Caco-2 (cell line): ENCODE data around the gene DCST1. TPM values are rescaled to one million over a fixed set of nuclear protein-coding genes. Genes with fewer than 3 reads are reported as not detected.

Experiments used
- BruUV-seq: library from RNA; stranded (reverse); fragments of 400-500 nt; replicated peaks from 2 replicates; lab custom pipeline; 2021; lab: Mats Ljungman, UMichigan
- CTCF ChIA-PET: fragments of 300-600 bp; sonication (Branson Sonifier 250); formaldehyde crosslinking; loops from one replicate; lab custom pipeline; 2022; ENCODE audit warnings: antibody characterized with exemption; lab: Charles Lee
- POLR2A ChIA-PET: fragments of 300-600 bp; sonication (Branson Sonifier 250); formaldehyde crosslinking; loops from one replicate; lab custom pipeline; 2022; ENCODE audit warnings: antibody characterized with exemption; lab: Charles Lee
- DNase-seq, 2 experiments: peaks; one replicate each; pipeline versions ENCODE4 v3.0.0 to v3.0.0-alpha.2; 2020 to 2022
- H3K27me3 ChIP-seq: replicated peaks from 2 replicates; pipeline ENCODE4 v1.6.0; 2011; ENCODE audit warnings: low read length; ENCODE audit not compliant: control insufficient read depth, insufficient read depth
- H3K36me3 ChIP-seq: 2 replicates; pipeline ENCODE4 v1.5.1; 2011; ENCODE audit warnings: low read length; ENCODE audit not compliant: control insufficient read depth, insufficient read depth
- H3K4me1 ChIP-seq: fragments of 250-450 bp; sonication (Bioruptor Pico); 2 replicates; pipeline ENCODE4 v1.5.1; 2020; ENCODE audit warnings: mild to moderate bottlenecking
- H3K4me3 ChIP-seq: 2 replicates; pipeline ENCODE4 v1.5.1; 2011; ENCODE audit warnings: low read depth, mild to moderate bottlenecking, control low read depth, low read length
- H3K9me3 ChIP-seq: fragments of 250-450 bp; sonication (Bioruptor Pico); 2 replicates; pipeline ENCODE4 v1.5.1; 2020; ENCODE audit warnings: mild to moderate bottlenecking, moderate library complexity
- H3K27ac Mint-ChIP-seq: one replicate; pipeline ENCODE4 v1.8.0; 2022; ENCODE audit warnings: mixed read lengths; ENCODE audit not compliant: unreplicated experiment
- H3K27me3 Mint-ChIP-seq: one replicate; pipeline ENCODE4 v1.8.0; 2022; ENCODE audit warnings: mixed read lengths; ENCODE audit not compliant: insufficient read depth, unreplicated experiment
- H3K36me3 Mint-ChIP-seq: one replicate; pipeline ENCODE4 v1.8.0; 2022; ENCODE audit warnings: mild to moderate bottlenecking, mixed read lengths; ENCODE audit not compliant: insufficient read depth, unreplicated experiment
- H3K4me1 Mint-ChIP-seq: one replicate; pipeline ENCODE4 v1.8.0; 2022; ENCODE audit warnings: low read depth, mixed read lengths; ENCODE audit not compliant: unreplicated experiment
- H3K4me3 Mint-ChIP-seq: one replicate; pipeline ENCODE4 v1.8.0; 2022; ENCODE audit warnings: mild to moderate bottlenecking, moderate library complexity, mixed read lengths; ENCODE audit not compliant: unreplicated experiment
- H3K9me3 Mint-ChIP-seq: one replicate; pipeline ENCODE4 v1.8.0; 2022; ENCODE audit warnings: mixed read lengths; ENCODE audit not compliant: unreplicated experiment
- CTCF ChIP-seq, 2 experiments: fragments of 200-600 bp in 1 of 2; IDR thresholded peaks; 1 replicate in 1 of 2; 2 replicates in 1 of 2; pipeline versions ENCODE4 v1.5.1 to v1.8.0; 2011 to 2022; ENCODE audit warnings: antibody characterized with exemption in 1 of 2, control low read depth in 1 of 2, inconsistent platforms in 1 of 2, low read depth in 1 of 2, low read length in 1 of 2, mild to moderate bottlenecking in 1 of 2, moderate library complexity in 1 of 2; ENCODE audit not compliant: insufficient read depth in 1 of 2, severe bottlenecking in 1 of 2, unreplicated experiment in 1 of 2
- intact Hi-C: fragments of 100-400 bp; cut with micrococcal nuclease; formaldehyde crosslinking; loops from one replicate; pipeline ENCODE4 v1.10.0; 2022; ENCODE audit not compliant: unreplicated experiment
- total RNA-seq: library from RNA; stranded (reverse); gene quantifications from 2 replicates; pipeline ENCODE4 v1.2.3, GENCODE V29; 2022

The DCST1 gene
- total RNA-seq, 1 experiment from 2014 or later, result not detected

- H3K9me3 ChIP-seq, result no peaks in the 10 kb centered on the region
- DNase-seq, result peak; percentile 85 to 87
- H3K4me3 ChIP-seq, result peak overlapping the region; percentile 92
- H3K27me3 ChIP-seq, result no peaks in the 10 kb centered on the region
- intact Hi-C loops, result loop anchor here (1.0 to 5.0 kb wide), 6 partner anchors 16 to 441 kb away; partner anchors contain the start of genes CKS1B, EFNA1, FLAD1 and PYGO2
- TF ChIP-seq CTCF (IDR thresholded peaks at IDR 0.05; ENCODE audit: insufficient read depth in 1 of 2, low read depth in 1 of 2, low read length in 1 of 2, severe bottlenecking in 1 of 2, unreplicated experiment in 1 of 2), result no peak
- ChIA-PET CTCF (interaction anchor here (0.6 to 2.1 kb wide), 24 partner anchors 8 to 967 kb away, joined by 3 to 43 read pairs (median 5); partner anchors contain the start of genes ADAM15, FLAD1, PBXIP1 and PMVK), POLR2A (interaction anchor here (0.5 to 2.1 kb wide), 11 partner anchors 16 to 1129 kb away, joined by 3 to 75 read pairs (median 6); partner anchors contain the start of genes FLAD1, PBXIP1, PYGO2 and SHC1)
- H3K9me3 Mint-ChIP-seq, result no peaks in the 10 kb centered on the region
- H3K36me3 Mint-ChIP-seq, result peaks cover 37% of the 10 kb centered on the region
- H3K4me3 Mint-ChIP-seq, result peak overlapping the region; percentile 96
- no peaks in the 10 kb centered on the region for H3K27me3 Mint-ChIP-seq
- H3K36me3 ChIP-seq, result peaks cover 1% of the 10 kb centered on the region
- H3K4me1 Mint-ChIP-seq, result peaks cover 26% of the 10 kb centered on the region
- H3K27ac Mint-ChIP-seq, result peak overlapping the region; percentile 96
- BruUV-seq, result TSS peak; percentile 51
- peaks cover 11% of the 10 kb centered on the region; the same call in 1 of the 2 replicates for H3K4me1 ChIP-seq
These were observed 33.8 kb upstream of the DCST1 start for GRCh38 chr1:154999571-155000410.

- peaks cover 37% of the 10 kb centered on the region for H3K36me3 Mint-ChIP-seq
- intact Hi-C loops, result loop anchor here (1.0 to 5.0 kb wide), 5 partner anchors 17 to 442 kb away; partner anchors contain the start of genes EFNA1, FLAD1, PYGO2 and UBE2Q1
- no peaks in the 10 kb centered on the region for H3K9me3 Mint-ChIP-seq
- POLR2A ChIA-PET, result interaction anchor here (0.5 to 2.1 kb wide), 6 partner anchors 25 to 817 kb away, joined by 3 to 75 read pairs (median 8); partner anchors contain the start of genes PYGO2 and SHC1
- Histone ChIP-seq H3K36me3 (peaks cover 1% of the 10 kb centered on the region), H3K4me1 (peaks cover 12% of the 10 kb centered on the region), H3K4me3 (peak overlapping the region; percentile 92), H3K9me3 (no peaks in the 10 kb centered on the region), H3K27me3 (no peaks in the 10 kb centered on the region)
- H3K4me1 Mint-ChIP-seq, result peaks cover 26% of the 10 kb centered on the region
- H3K27me3 Mint-ChIP-seq, result no peaks in the 10 kb centered on the region
- CTCF ChIA-PET, result interaction anchor here (0.6 to 2.1 kb wide), 10 partner anchors 16 to 967 kb away, joined by 3 to 26 read pairs (median 5); partner anchors contain the start of genes ADAM15, FLAD1, PBXIP1 and SHC1
- BruUV-seq, result no TSS peak
- peak overlapping the region; percentile 96 for H3K27ac Mint-ChIP-seq
- DNase-seq, result no peak
- peak overlapping the region; percentile 96 for H3K4me3 Mint-ChIP-seq
- no peak for TF ChIP-seq CTCF (IDR thresholded peaks at IDR 0.05; ENCODE audit: insufficient read depth in 1 of 2, low read depth in 1 of 2, low read length in 1 of 2, severe bottlenecking in 1 of 2, unreplicated experiment in 1 of 2)
These were observed 33.3 kb upstream of the DCST1 start for GRCh38 chr1:155000411-155000725.
